Small intestine (tissue), 7 donors: ENCODE data around the gene PRDX1. TPM values are rescaled to one million over a fixed set of nuclear protein-coding genes. Genes with fewer than 3 reads are reported as not detected.

Experiments used
- DNase-seq, 2 donors: peaks; one replicate each; pipeline versions ENCODE4 v3.0.0 to v3.0.0-alpha.2; 2013
- FAIRE-seq: peaks from 2 replicates; lab custom pipeline; 2012; peaks lifted over from hg19 to GRCh38; lab: Jason Lieb, UNC
- H3K27ac ChIP-seq, 3 donors: one replicate each; pipeline ENCODE4 v1.5.1; 2013; ENCODE audit warnings: low read length in 2 of 3, mild to moderate bottlenecking in 2 of 3, control low read depth in 1 of 3, inconsistent platforms in 1 of 3, low read depth in 1 of 3, moderate library complexity in 1 of 3
- H3K27me3 ChIP-seq, 3 donors: one replicate each; pipeline ENCODE4 v1.6.1; 2013; ENCODE audit warnings: low read length in 3 of 3, inconsistent platforms in 1 of 3; ENCODE audit not compliant: control insufficient read depth in 3 of 3, insufficient read depth in 3 of 3
- H3K36me3 ChIP-seq, 3 donors: one replicate each; pipeline ENCODE4 v1.6.1; 2013; ENCODE audit warnings: low read length in 3 of 3, inconsistent platforms in 1 of 3, low read depth in 1 of 3, mild to moderate bottlenecking in 1 of 3, moderate library complexity in 1 of 3; ENCODE audit not compliant: control insufficient read depth in 3 of 3, insufficient read depth in 2 of 3
- H3K4me1 ChIP-seq, 3 donors: one replicate each; pipeline ENCODE4 v1.6.1; 2013; ENCODE audit warnings: low read length in 2 of 3, inconsistent platforms in 1 of 3, low read depth in 1 of 3, mild to moderate bottlenecking in 1 of 3, moderate library complexity in 1 of 3; ENCODE audit not compliant: control insufficient read depth in 3 of 3, insufficient read depth in 2 of 3
- H3K4me3 ChIP-seq, 3 donors: one replicate each; pipeline ENCODE4 v1.5.1; 2013; ENCODE audit warnings: low read length in 3 of 3, control low read depth in 1 of 3, inconsistent platforms in 1 of 3, low read depth in 1 of 3, mild to moderate bottlenecking in 1 of 3, moderate library complexity in 1 of 3
- H3K9me3 ChIP-seq, 2 donors: one replicate each; pipeline ENCODE4 v1.6.1; 2013; ENCODE audit warnings: low read depth in 1 of 2, low read length in 1 of 2; ENCODE audit not compliant: control insufficient read depth in 2 of 2, insufficient read depth in 1 of 2
- WGBS, 3 donors: extraction: QIAGEN DNeasy Blood & Tissue Kit; methylation state at CpG; one replicate each; pipeline ENCODE4 v1.1.7; 2013; 5-methylcytosine and 5-hydroxymethylcytosine counted together
- polyA plus RNA-seq, 4 donors: library from polyadenylated mRNA; stranded (reverse) in 3 of 4; unstranded in 1 of 4; fragments of 200-250 nt in 3 of 4; fragments of 120-200 nt in 1 of 4; gene quantifications; one replicate each; pipeline versions ENCODE4 v1.2.1 to v1.2.3, GENCODE V29; 2013
- donor health status: healthy with polysubstance abuse.
- donor health status: control.
- donor health status: control.
- donor health status: Bipolar disorder and iron deficiency.
- donor health status: healthy.

PRDX1 gene
- polyA plus RNA-seq, 4 donors = 222 to 1,200 (median 780) TPM

GRCh38 chr1:45563843-45564242, 42.2 kb upstream of the PRDX1 start:
- Histone ChIP-seq H3K27ac (no peak overlapping the region), H3K36me3 (peaks cover 5 to 88% (median 10%) of the 10 kb centered on the region in 3 donors), H3K4me1 (peaks cover 0 to 12% (median 3%) of the 10 kb centered on the region in 3 donors), H3K4me3 (no peak overlapping the region), H3K27me3 (no peaks in the 10 kb centered on the region), H3K9me3 (no peaks in the 10 kb centered on the region)
- WGBS, 3 donors = 91 to 100% (median 96%) methylated on average over 2 of the region's 2 CpGs
- FAIRE-seq = no peak
- DNase-seq = no peak

DNA sequence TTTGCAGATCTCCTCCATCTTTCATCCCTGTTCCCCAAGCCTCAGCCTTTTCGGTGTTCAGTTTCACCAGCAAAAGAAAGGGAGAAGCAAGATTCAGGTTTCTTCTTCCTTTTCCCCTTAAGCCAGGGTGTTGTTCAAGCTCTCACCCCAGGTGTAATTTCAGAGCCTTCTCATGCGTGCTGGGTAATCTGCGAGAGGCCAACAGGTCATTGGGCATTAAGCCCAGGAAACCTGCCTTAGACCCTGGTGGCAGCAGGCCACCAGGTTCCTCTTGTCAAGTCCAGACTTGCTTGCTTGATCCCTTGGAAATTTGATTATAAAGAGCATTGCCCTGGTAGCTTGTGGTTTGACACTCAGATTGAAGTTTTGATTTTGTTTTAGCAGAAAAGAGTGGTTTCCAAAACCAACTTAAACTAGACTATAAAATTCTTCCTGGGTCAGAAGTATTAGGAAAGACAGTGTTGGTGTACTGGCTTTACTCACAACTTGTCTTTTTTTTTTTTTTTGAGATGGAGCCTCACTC, 35.8 kb upstream of the PRDX1 start:
- Histone ChIP-seq H3K27ac (peak overlapping the region in 2 of 3 donors; percentile 8 to 59), H3K36me3 (peaks cover 3 to 66% (median 5%) of the 10 kb centered on the region in 3 donors), H3K4me3 (no peak overlapping the region), H3K4me1 (peaks cover 0 to 13% (median 5%) of the 10 kb centered on the region in 3 donors), H3K27me3 (no peaks in the 10 kb centered on the region), H3K9me3 (no peaks in the 10 kb centered on the region)
- DNase-seq (peak in 1 of 2 donors; percentile 68), FAIRE-seq (no peak)
- WGBS, 3 donors = 14 to 65% (median 22%) methylated on average over 3 of the region's 3 CpGs

GRCh38 chr1:45554198-45554597, 32.5 kb upstream of the PRDX1 start:
- Histone ChIP-seq H3K27me3 (no peaks in the 10 kb centered on the region), H3K9me3 (no peaks in the 10 kb centered on the region), H3K27ac (no peak overlapping the region), H3K4me1 (peaks cover 0 to 15% (median 2%) of the 10 kb centered on the region in 3 donors), H3K36me3 (peaks cover 0 to 38% (median 5%) of the 10 kb centered on the region in 3 donors), H3K4me3 (no peak overlapping the region)
- DNase-seq (peak in 1 of 2 donors; percentile 61), FAIRE-seq (no peak)
- WGBS, 3 donors = 47 to 73% (median 53%) methylated on average over 6 of the region's 6 CpGs

- H3K27me3 ChIP-seq = no peaks in the 10 kb centered on the region
- peaks cover 0 to 32% (median 5%) of the 10 kb centered on the region in 3 donors for H3K36me3 ChIP-seq
- 15 to 58% (median 38%) methylated on average over 1 of the region's 1 CpG for WGBS, 3 donors
- H3K27ac ChIP-seq = peak overlapping the region in 1 of 3 donors; percentile 97
- peak overlapping the region in 2 of 3 donors; percentile 75 to 87 for H3K4me3 ChIP-seq
- peaks cover 0 to 15% (median 1%) of the 10 kb centered on the region in 3 donors for H3K4me1 ChIP-seq
- no peak for FAIRE-seq
- no peaks in the 10 kb centered on the region for H3K9me3 ChIP-seq
- DNase-seq = peak; percentile 78 to 84
These were observed 30.6 kb upstream of the PRDX1 start for GRCh38 chr1:45552331-45552730.

DNA sequence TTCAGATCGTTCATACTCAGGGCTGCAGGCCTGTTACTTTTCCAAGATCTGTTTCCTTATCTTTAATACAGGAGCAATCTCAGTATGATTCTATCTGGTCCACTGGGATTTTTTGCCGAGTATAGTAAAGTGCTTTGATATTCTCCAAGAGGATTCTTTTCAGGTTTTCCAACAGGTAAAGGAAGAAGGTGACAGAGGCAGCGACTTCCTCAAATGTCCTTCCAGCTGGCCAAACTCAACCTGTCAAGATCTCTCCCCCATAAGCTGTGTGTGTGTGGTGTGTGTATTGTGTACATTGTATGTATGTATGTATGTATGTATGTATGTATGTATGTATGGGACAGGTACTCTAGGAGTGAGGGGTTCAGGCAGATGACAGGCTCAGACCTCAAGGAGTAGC, 30.0 kb upstream of the PRDX1 start:
- Histone ChIP-seq H3K36me3 (peaks cover 0 to 28% (median 5%) of the 10 kb centered on the region in 3 donors), H3K4me3 (peak overlapping the region in 2 of 3 donors; percentile 75 to 87), H3K27me3 (no peaks in the 10 kb centered on the region), H3K4me1 (peaks cover 0 to 15% (median 0%) of the 10 kb centered on the region in 3 donors), H3K9me3 (no peaks in the 10 kb centered on the region), H3K27ac (peak overlapping the region in 2 of 3 donors; percentile 85 to 97)
- FAIRE-seq (no peak), DNase-seq (no peak)
- WGBS, 3 donors = 2 to 15% (median 8%) methylated on average over 3 of the region's 3 CpGs

- Histone ChIP-seq H3K9me3 (no peaks in the 10 kb centered on the region), H3K27ac (peak within 1 kb of the TSS; percentile 85 to 97 (median 87)), H3K27me3 (no peaks in the 10 kb centered on the region), H3K4me3 (peak within 1 kb of the TSS; percentile 69 to 87 (median 75)), H3K4me1 (peaks cover 0 to 22% (median 2%) of the 10 kb centered on the region in 3 donors), H3K36me3 (peaks cover 0 to 20% (median 2%) of the 10 kb centered on the region in 3 donors)
- WGBS, 3 donors = 2 to 3% (median 2%) methylated on average over 47 of the region's 47 CpGs
- FAIRE-seq = no peak
- peak; percentile 93 to 97 for DNase-seq
These were observed 29.0 kb upstream of the PRDX1 start, which contains the start of gene AKR1A1 for GRCh38 chr1:45550401-45551351. TSS of gene AKR1A1 (plus strand) at chr1:45550826. CDS start at chr1:45561795, 10,969 bp downstream.

DNA sequence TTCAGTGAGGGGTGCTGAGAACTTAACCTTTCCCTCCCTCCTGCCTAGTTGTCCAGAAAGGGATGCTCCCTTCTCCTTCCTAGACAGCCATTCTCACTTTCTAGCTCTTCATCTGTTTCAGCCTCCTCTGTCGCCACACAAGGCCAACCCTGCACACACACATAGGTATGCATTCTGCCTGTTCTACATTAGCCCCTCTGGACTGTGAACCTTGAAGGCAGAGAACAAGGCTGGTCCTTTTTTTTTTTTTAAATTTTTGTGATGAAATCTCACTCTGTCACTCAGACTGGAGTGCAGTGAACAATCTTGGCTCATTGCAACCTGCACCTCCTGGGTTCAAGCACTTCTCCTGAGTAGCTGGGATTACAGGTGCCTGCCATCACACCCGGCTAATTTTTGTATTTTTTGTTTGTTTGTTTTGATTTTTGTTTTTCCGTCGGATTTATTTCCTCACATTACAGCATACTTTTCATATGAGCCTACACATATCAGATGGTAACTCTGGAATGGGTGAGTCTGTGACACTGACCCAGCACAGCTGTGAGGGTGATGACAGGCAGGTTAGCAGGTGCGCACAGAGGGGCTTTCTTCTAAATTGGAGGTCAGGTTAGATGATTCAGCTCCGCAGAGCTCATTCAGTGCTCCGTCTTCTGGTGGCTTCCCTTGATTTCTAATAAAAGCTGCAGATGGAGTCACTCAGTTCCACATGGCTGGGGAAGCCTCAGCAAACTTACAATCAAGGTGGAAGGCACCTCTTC, 24.0 kb upstream of the PRDX1 start:
- peaks cover 3 to 48% (median 3%) of the 10 kb centered on the region in 3 donors for H3K4me1 ChIP-seq
- H3K36me3 ChIP-seq = no peaks in the 10 kb centered on the region
- DNase-seq (peak in 1 of 2 donors; percentile 70), FAIRE-seq (no peak)
- 72 to 82% (median 78%) methylated on average over 7 of the region's 7 CpGs for WGBS, 3 donors
- no peaks in the 10 kb centered on the region for H3K27me3 ChIP-seq
- peak overlapping the region; percentile 35 to 85 (median 43) for H3K27ac ChIP-seq
- no peak overlapping the region for H3K4me3 ChIP-seq
- no peaks in the 10 kb centered on the region for H3K9me3 ChIP-seq
